ENCODE measurements around the gene BCL2.
"Not testable (repeated sequence)": the region's sequence is repeated elsewhere in the genome, so short reads cannot be mapped to it uniquely, and the experiment has no call there.

The BCL2 gene

GRCh38 chr18:63258749-63259566 is 60.6 kb downstream of the BCL2 start:
- no peak for DNase-seq (ENCODE audit: low read depth)

DNA sequence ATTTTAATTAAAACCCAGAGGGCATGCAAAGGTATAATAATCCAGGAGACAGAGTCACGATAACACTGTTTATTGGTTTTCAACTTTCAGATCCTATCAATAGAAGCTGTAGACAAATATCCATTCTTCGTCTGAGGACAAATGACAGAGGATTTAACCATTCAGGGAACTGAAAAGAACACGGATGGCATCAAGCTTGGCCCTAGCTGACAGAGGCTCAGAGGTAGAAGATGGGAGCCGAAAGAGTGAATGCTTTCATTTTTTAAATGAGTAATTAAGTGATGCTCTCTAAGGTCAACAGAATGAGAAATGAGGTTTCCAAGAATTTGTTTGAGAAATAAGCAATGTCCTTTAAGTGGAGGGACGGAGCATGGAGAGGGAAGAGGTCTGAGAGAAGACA is 62.1 kb downstream of the BCL2 start:
- DNase-seq (ENCODE audit: low read depth) = no peak

- DNase-seq (ENCODE audit: low read depth) = no peak
Observed at GRCh38 chr18:63255435-63255834, 64.1 kb downstream of the BCL2 start.

- no peak for DNase-seq (ENCODE audit: low read depth)
Observed at GRCh38 chr18:63254716-63255399, 64.7 kb downstream of the BCL2 start.

DNA sequence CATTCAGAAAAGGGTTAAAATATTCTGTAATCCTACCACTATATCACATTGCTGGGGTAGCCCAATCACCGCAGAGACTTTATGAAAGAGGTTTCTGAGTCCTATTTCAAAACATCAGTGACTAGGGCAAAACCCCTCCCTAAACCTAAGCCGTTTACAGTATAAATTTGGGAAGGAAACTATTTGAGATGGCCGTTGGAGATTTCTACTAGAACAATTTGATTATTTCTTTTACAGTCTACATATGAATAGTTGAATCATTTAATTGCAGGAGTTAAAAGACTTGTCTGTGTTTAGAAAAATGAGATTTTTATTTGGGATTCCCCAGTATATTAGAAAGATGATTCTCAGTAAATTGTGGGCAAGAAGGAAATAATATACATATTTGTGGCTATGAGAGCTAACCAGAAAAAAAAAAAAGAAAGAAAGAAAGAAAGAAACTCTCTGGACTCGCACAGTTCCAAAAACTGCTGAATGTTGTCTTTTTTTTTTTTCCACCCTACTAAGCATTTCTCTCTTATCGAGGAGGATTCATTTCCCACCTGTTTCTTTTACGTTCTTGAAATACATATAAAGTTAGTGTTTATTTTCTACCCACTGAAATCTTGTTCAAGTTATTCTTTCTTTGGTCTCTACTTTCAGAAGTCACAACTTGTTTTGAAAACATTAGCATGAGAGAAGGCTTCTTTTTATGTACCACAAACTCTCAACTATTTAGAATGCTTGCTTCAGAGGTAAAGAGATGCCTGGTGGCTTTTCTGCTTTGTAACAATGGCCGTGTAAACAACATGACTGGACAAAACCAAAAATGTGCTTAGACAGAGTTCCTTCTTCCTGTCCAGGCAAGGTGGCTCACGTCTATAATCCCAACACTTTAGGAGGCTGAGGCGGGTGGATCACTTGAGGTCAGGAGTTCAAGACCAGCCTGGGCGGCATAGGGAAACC is 65.9 kb downstream of the BCL2 start:
- peak; percentile 39 for DNase-seq (ENCODE audit: low read depth)

GRCh38 chr18:63253014-63253413 is 66.6 kb downstream of the BCL2 start:
- no peak for DNase-seq (ENCODE audit: low read depth)

GRCh38 chr18:63249771-63250170 is 69.8 kb downstream of the BCL2 start:
- DNase-seq (ENCODE audit: low read depth) = no peak

GRCh38 chr18:63247926-63248325 is 71.6 kb downstream of the BCL2 start:
- no peak for DNase-seq (ENCODE audit: low read depth)

GRCh38 chr18:63247506-63247905 is 72.1 kb downstream of the BCL2 start:
- DNase-seq (ENCODE audit: low read depth) = no peak

GRCh38 chr18:63245600-63245999 is 74.0 kb downstream of the BCL2 start:
- DNase-seq (ENCODE audit: low read depth) = no peak

GRCh38 chr18:63244607-63245006 is 75.0 kb downstream of the BCL2 start:
- no peak for DNase-seq (ENCODE audit: low read depth)

GRCh38 chr18:63241760-63242159 is 77.8 kb downstream of the BCL2 start:
- no peak for DNase-seq (ENCODE audit: low read depth)

DNA sequence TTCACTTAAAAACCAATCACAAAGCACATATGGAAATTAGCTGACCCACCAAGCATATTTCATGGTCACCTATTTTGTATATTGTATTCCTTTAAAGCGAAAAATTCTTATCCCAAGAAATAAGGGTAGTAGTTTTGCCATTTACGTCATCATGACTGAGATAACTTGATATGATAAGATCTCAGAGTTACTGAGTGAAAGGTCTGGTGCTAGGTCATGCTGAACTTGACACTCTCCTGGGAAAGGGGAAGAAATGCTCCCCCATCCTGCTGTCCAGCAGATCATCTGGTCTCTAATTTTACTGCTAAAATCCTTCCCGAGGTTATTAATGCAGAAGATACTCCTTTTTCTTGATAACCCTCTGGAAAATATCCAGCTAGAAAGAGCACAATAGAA is 78.3 kb downstream of the BCL2 start:
- no peak for DNase-seq (ENCODE audit: low read depth)

- no peak for DNase-seq (ENCODE audit: low read depth)
Observed at GRCh38 chr18:63240531-63241316, 78.8 kb downstream of the BCL2 start.

- DNase-seq (ENCODE audit: low read depth) = no peak
Observed at GRCh38 chr18:63238693-63239075, 80.9 kb downstream of the BCL2 start.

- peak; percentile 87 for DNase-seq (ENCODE audit: low read depth)
Observed at GRCh38 chr18:63237881-63238692, 81.5 kb downstream of the BCL2 start.

DNA sequence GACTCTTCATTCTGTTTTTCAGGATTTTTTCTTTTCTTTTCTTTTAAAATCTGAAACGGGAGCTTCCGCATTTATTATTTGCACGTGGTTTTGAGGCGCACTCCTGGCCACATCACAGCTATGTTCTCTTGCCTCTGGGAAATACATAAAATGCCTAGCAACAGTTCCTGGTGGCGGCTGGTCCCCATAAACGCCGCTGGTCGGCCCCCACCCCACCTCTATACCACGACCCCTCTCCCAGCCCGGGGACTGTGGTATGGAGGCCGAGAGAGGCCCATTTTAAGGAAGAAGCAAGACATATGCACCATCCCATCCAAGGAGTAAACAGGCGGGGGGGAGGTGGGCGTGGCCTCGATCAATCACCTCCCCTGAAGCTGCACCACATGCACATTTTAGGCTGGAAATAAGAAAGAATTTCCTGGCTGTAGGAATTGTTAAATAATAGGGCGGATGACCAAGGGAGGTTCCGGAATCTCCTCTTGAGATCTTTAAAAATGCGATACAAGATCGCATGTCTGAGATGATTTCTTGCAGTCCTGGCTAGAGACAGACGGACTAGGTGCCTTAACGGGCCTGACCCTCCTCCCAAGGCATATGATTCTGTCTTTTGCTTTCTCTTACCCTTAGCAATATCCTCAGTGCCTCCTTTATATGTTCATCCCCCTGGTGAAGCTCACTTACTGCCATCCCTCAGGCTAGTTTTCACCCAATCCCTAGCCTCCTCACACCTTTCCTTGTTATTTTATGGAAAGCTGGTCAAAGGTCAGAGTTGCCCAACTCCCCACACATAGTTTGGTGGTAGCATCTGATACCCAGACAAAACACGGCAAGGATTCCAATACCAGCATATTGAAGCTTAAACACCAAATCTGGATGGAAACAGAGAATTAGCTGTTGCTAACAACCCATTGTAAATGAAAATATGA is 82.4 kb downstream of the BCL2 start:
- DNase-seq (ENCODE audit: low read depth) = peak; percentile 21

DNA sequence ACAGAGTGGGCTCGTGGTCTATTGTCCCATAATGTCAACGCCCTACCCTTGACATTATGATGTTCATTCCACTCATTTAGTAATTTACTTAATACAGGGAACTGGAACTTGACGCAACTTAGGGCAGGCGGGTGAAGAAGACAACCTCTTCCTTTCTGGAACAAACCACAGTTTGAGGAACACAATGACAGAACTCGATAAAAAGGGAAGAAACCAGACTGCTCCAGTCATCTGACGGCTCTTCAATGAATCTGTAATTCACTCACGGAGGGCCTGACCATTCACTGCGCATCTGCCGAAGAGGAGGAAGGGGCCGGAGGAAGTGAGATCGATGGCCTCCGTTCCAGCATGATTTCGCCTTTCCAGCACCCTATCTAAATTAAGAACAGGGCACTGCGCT is 83.2 kb downstream of the BCL2 start:
- no peak for DNase-seq (ENCODE audit: low read depth)

DNA sequence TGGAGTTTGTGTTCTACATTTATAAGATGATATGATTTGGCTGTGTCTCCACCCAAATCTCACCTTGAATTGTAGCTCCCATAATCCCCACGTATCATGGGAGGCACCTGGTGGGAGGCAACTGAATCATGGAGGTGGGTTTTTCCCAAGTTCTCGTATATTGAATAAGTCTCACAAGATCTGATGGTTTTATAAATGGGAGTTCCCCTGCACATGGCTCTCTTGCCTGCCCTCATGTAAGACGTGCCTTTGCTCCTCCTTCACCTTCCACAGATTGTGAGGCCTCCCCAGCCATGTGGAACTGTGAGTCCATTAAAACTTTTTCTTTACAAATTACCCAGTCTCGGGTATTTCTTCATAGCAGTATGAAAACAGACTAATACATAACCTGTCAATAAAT is 83.6 kb downstream of the BCL2 start:
- DNase-seq (ENCODE audit: low read depth) = not testable (repeated sequence)

DNA sequence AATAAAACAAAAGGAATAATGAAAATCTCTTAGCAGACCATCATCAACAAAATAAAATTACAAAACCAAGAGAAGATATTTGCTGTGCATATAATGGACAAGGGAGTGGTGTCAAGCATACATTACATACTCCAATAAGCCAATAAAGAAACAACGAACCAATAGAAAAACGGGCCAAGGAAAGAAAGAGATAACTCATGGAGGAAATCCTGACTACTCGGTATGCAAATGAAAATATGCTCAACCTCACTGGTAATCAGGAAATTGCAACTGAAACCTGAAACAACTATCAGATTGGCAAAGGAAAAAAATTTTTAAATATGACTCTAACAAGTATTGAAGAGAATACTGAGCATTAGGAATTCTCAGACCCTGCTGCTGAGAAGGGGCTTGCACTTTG is 84.7 kb downstream of the BCL2 start:
- no peak for DNase-seq (ENCODE audit: low read depth)

Measured in stromal cell of bone marrow (primary cell).